Measurements from ENCODE around the gene SGPL1. TPM values are rescaled to one million over a fixed set of nuclear protein-coding genes. Genes with fewer than 3 reads are reported as not detected.

Gene SGPL1
- polyA plus RNA-seq, 1 donor (not counting 4 experiments of a cell fraction or from before 2014, with no cell fraction given) = 31.4 TPM

DNA sequence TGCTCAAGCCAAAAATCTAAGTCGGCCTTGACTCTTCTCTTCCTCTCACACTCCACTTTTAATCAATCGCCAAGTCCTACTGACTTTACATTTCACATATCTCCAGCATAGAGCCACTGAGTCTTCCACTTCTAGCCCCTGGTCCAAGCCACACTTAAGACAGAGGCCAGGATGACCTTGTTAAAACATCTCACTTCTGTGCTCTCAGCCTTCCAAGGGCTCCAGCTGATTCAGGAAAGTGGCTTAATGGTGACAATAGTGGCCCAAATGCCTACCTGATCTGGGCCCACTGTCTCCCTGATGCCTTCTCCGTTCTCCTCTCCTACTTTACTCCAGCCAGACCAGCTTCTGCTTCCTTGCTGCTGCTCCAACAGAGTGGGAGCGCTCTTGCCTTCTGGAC, 35.0 kb upstream of the SGPL1 start:
- dilution Hi-C loops (cut with MboI; ENCODE audit: extremely low pct_ligation_motif_present, low sequenced_read_pairs) = no loop called here
- TF ChIP-seq, protein P1, sequence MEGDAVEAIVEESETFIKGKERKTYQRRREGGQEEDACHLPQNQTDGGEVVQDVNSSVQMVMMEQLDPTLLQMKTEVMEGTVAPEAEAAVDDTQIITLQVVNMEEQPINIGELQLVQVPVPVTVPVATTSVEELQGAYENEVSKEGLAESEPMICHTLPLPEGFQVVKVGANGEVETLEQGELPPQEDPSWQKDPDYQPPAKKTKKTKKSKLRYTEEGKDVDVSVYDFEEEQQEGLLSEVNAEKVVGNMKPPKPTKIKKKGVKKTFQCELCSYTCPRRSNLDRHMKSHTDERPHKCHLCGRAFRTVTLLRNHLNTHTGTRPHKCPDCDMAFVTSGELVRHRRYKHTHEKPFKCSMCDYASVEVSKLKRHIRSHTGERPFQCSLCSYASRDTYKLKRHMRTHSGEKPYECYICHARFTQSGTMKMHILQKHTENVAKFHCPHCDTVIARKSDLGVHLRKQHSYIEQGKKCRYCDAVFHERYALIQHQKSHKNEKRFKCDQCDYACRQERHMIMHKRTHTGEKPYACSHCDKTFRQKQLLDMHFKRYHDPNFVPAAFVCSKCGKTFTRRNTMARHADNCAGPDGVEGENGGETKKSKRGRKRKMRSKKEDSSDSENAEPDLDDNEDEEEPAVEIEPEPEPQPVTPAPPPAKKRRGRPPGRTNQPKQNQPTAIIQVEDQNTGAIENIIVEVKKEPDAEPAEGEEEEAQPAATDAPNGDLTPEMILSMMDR (optimal IDR thresholded peaks at IDR 0.05 in 1 of 3, IDR thresholded peaks at IDR 0.05 in 1 of 3, conservative IDR thresholded peaks at IDR 0.05 in 1 of 3; ENCODE audit: extremely low read depth in 1 of 3, insufficient read depth in 2 of 3, low read length in 3 of 3) = no peak
- TF ChIP-seq EZH2 (IDR thresholded peaks at IDR 0.05; ENCODE audit: low read length) = no peak
- H3K79me2 ChIP-seq (ENCODE audit: control insufficient read depth, insufficient read depth, low read length) = no peaks in the 10 kb centered on the region
- peaks cover 11% of the 10 kb centered on the region for H3K27me3 ChIP-seq (ENCODE audit: control insufficient read depth, extremely low read depth, insufficient read depth, low read length)
- no peak overlapping the region for H2AFZ ChIP-seq (ENCODE audit: control insufficient read depth, low read length)
- no peak overlapping the region for H3K4me3 ChIP-seq (ENCODE audit: control insufficient read depth in 2 of 3, extremely low read depth in 1 of 3, insufficient read depth in 2 of 3, low read depth in 1 of 3, low read length in 3 of 3)
- no peak overlapping the region for H3K9ac ChIP-seq (ENCODE audit: control insufficient read depth, extremely low read depth, insufficient read depth, low read length)
- FAIRE-seq = no peak
- no peaks in the 10 kb centered on the region for H4K20me1 ChIP-seq (ENCODE audit: control insufficient read depth, extremely low read depth, insufficient read depth, low read length)
- no peaks in the 10 kb centered on the region for H3K9me3 ChIP-seq (ENCODE audit: control insufficient read depth, low read depth, low read length)
- H3K27ac ChIP-seq (ENCODE audit: control insufficient read depth, insufficient read depth, low read length) = no peak overlapping the region
- H3K4me2 ChIP-seq (ENCODE audit: control insufficient read depth, extremely low read depth, insufficient read depth, low read depth, low read length) = no peak overlapping the region
- DNase-seq (ENCODE audit: low read depth, low spot score) = no peak
- no peaks in the 10 kb centered on the region for H3K36me3 ChIP-seq (ENCODE audit: control insufficient read depth in 2 of 2, extremely low read depth in 1 of 2, insufficient read depth in 2 of 2, low read length in 2 of 2)
- no peaks in the 10 kb centered on the region for H3K9me1 ChIP-seq (ENCODE audit: control insufficient read depth, extremely low read depth, insufficient read depth, low read length)
- H3K4me1 ChIP-seq (ENCODE audit: control insufficient read depth, extremely low read depth, insufficient read depth, low read length) = no peaks in the 10 kb centered on the region

DNA sequence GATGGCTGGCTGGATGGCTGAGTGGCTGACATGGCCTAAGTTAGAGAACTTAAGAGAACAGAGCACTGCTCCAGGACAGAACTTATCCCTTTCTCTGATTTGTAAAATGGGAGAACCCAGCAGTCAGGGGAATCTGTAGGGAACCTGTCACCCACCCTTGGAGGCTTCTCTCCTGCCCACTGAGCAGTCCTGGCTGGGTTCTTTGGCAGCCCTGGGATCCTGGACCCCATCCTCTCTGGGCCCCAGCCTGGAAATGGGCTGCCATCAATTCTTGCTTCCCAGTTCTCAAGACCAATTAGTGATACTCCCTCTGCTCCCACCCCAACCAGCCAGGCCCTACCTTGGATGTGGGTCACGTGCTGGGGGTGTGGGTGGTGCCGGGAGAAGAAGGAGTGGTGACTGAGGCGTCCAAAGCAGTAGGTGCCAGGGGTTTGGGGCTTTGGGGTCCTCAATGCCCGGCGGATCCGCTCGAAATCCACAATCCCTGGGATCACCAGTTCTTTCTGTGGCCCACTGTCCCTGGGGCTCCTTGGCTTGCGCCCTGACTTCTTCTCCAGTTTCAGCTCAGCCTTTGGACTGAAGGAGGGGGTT, 34.2 kb upstream of the SGPL1 start:
- Histone ChIP-seq H3K27me3 (ENCODE audit: control insufficient read depth, extremely low read depth, insufficient read depth, low read length) (peaks cover 11% of the 10 kb centered on the region), H3K9me1 (ENCODE audit: control insufficient read depth, extremely low read depth, insufficient read depth, low read length) (no peaks in the 10 kb centered on the region), H3K9me3 (ENCODE audit: control insufficient read depth, low read depth, low read length) (no peaks in the 10 kb centered on the region), H3K4me3 (ENCODE audit: control insufficient read depth in 2 of 3, extremely low read depth in 1 of 3, insufficient read depth in 2 of 3, low read depth in 1 of 3, low read length in 3 of 3) (no peak overlapping the region), H3K4me2 (ENCODE audit: control insufficient read depth, extremely low read depth, insufficient read depth, low read depth, low read length) (no peak overlapping the region), H3K36me3 (ENCODE audit: control insufficient read depth in 2 of 2, extremely low read depth in 1 of 2, insufficient read depth in 2 of 2, low read length in 2 of 2) (no peaks in the 10 kb centered on the region), H4K20me1 (ENCODE audit: control insufficient read depth, extremely low read depth, insufficient read depth, low read length) (no peaks in the 10 kb centered on the region), H3K27ac (ENCODE audit: control insufficient read depth, insufficient read depth, low read length) (no peak overlapping the region), H2AFZ (ENCODE audit: control insufficient read depth, low read length) (no peak overlapping the region), H3K79me2 (ENCODE audit: control insufficient read depth, insufficient read depth, low read length) (no peaks in the 10 kb centered on the region), H3K4me1 (ENCODE audit: control insufficient read depth, extremely low read depth, insufficient read depth, low read length) (no peaks in the 10 kb centered on the region), H3K9ac (ENCODE audit: control insufficient read depth, extremely low read depth, insufficient read depth, low read length) (no peak overlapping the region)
- TF ChIP-seq, protein P1 (optimal IDR thresholded peaks at IDR 0.05 in 1 of 3, IDR thresholded peaks at IDR 0.05 in 1 of 3, conservative IDR thresholded peaks at IDR 0.05 in 1 of 3; ENCODE audit: extremely low read depth in 1 of 3, insufficient read depth in 2 of 3, low read length in 3 of 3) = no peak
- no peak for TF ChIP-seq EZH2 (IDR thresholded peaks at IDR 0.05; ENCODE audit: low read length)
- dilution Hi-C loops (cut with MboI; ENCODE audit: extremely low pct_ligation_motif_present, low sequenced_read_pairs) = no loop called here
- FAIRE-seq = no peak
- DNase-seq (ENCODE audit: low read depth, low spot score) = no peak
